SK-N-SH (cell line): ENCODE data around the gene SHROOM1. TPM values are rescaled to one million over a fixed set of nuclear protein-coding genes. Genes with fewer than 3 reads are reported as not detected.

ENCODE experiments used
- CTCF ChIA-PET: fragments of 300-600, 350-600 bp; formaldehyde crosslinking; extraction: SDS; loops from one replicate; lab custom pipeline; 2021; lab: Yijun Ruan, JAX
- POLR2A ChIA-PET: fragments of 350-600 bp; sonication (Branson Sonifier 250); formaldehyde crosslinking; extraction: SDS; loops from one replicate; lab custom pipeline; 2020; ENCODE audit warnings: antibody characterized with exemption, inconsistent platforms; lab: Yijun Ruan, JAX
- DNase-seq: peaks from one replicate; pipeline ENCODE4 v3.0.0; 2012
- H2AFZ ChIP-seq: fragments of 200-600 bp; sonication (generic); 2 replicates; pipeline ENCODE4 v1.8.1; 2016; ENCODE audit warnings: antibody characterized with exemption, mild to moderate bottlenecking, low read depth
- H3F3A ChIP-seq: fragments of 200-600 bp; sonication (generic); replicated peaks from 2 replicates; pipeline ENCODE3; 2016; ENCODE audit warnings: antibody characterized with exemption, mild to moderate bottlenecking; ENCODE audit not compliant: insufficient read depth
- H3K27ac ChIP-seq, 2 experiments: fragments of 200-500 bp in 1 of 2; fragments of 200-600 bp in 1 of 2; sonication (Bioruptor generic) in 1 of 2; sonication (generic), shearing (Covaris generic) in 1 of 2; 2 replicates each; pipeline versions ENCODE4 v1.5.1 to v1.6.1; 2014 to 2016; ENCODE audit warnings: low read depth in 2 of 2, inconsistent platforms in 1 of 2, low read length in 1 of 2, mild to moderate bottlenecking in 1 of 2, mixed read lengths in 1 of 2
- H3K27me3 ChIP-seq: fragments of 200-600 bp; sonication (generic), shearing (Covaris generic); 2 replicates; pipeline ENCODE4 v1.6.1; 2016; ENCODE audit warnings: mixed run types; ENCODE audit not compliant: insufficient read depth
- H3K36me3 ChIP-seq, 2 experiments: fragments of 200-500 bp in 1 of 2; fragments of 200-600 bp in 1 of 2; sonication (Bioruptor generic) in 1 of 2; sonication (generic) in 1 of 2; replicated peaks in 1 of 2; 2 replicates each; pipeline versions ENCODE3 to v1.5.1; 2014 to 2016; ENCODE audit warnings: low read length in 1 of 2, mild to moderate bottlenecking in 1 of 2; ENCODE audit not compliant: insufficient read depth in 2 of 2, control insufficient read depth in 1 of 2
- H3K4me1 ChIP-seq, 2 experiments: fragments of 200-500 bp in 1 of 2; fragments of 200-600 bp in 1 of 2; sonication (Bioruptor generic) in 1 of 2; sonication (generic), shearing (Covaris generic) in 1 of 2; 2 replicates each; pipeline versions ENCODE4 v1.5.1 to v1.6.1; 2014 to 2016; ENCODE audit warnings: low read depth in 1 of 2, low read length in 1 of 2, mixed run types in 1 of 2; ENCODE audit not compliant: insufficient read depth in 2 of 2, control insufficient read depth in 1 of 2
- H3K4me2 ChIP-seq: fragments of 200-600 bp; sonication (generic), shearing (Covaris generic); 2 replicates; pipeline ENCODE4 v1.6.1; 2017; ENCODE audit warnings: mixed run types
- H3K4me3 ChIP-seq, 2 experiments: fragments of 200-500 bp in 1 of 2; fragments of 200-600 bp in 1 of 2; sonication (Bioruptor generic) in 1 of 2; sonication (generic), shearing (Covaris generic) in 1 of 2; 2 replicates each; pipeline versions ENCODE4 v1.5.1 to v1.8.1; 2014 to 2016; ENCODE audit warnings: low read depth in 2 of 2, inconsistent platforms in 1 of 2, low read length in 1 of 2, mild to moderate bottlenecking in 1 of 2, mixed read lengths in 1 of 2, moderate library complexity in 1 of 2
- H3K79me2 ChIP-seq: fragments of 200-600 bp; sonication (generic); 2 replicates; pipeline ENCODE4 v1.8.1; 2017; ENCODE audit warnings: mild to moderate bottlenecking; ENCODE audit not compliant: insufficient read depth
- H3K9ac ChIP-seq: fragments of 200-600 bp; sonication (generic); 2 replicates; pipeline ENCODE4 v1.6.1; 2017; ENCODE audit warnings: mixed run types
- H3K9me2 ChIP-seq: fragments of 200-600 bp; sonication (generic); 2 replicates; pipeline ENCODE4 v1.6.1; 2017; ENCODE audit warnings: mixed run types
- H3K9me3 ChIP-seq: fragments of 200-600 bp; sonication (generic); 2 replicates; pipeline ENCODE4 v1.6.1; 2017; ENCODE audit warnings: mixed run types, mild to moderate bottlenecking, moderate library complexity
- H4K20me1 ChIP-seq: fragments of 200-600 bp; sonication (generic); 2 replicates; pipeline ENCODE4 v1.6.1; 2017; ENCODE audit warnings: mild to moderate bottlenecking, mixed run types; ENCODE audit not compliant: insufficient read depth
- CTCF ChIP-seq: fragments of 200-600 bp; sonication (generic); IDR thresholded peaks from 2 replicates; pipeline ENCODE4 v1.6.1; 2017; ENCODE audit warnings: antibody characterized with exemption, mild to moderate bottlenecking, moderate library complexity
- GABPA ChIP-seq: IDR thresholded peaks from 2 replicates; pipeline ENCODE4 v1.4.0; 2012; ENCODE audit warnings: low read depth, mild to moderate bottlenecking
- IRF3 ChIP-seq: fragments of 150-350 bp; IDR thresholded peaks from 2 replicates; pipeline ENCODE4 v1.6.1; 2016; ENCODE audit warnings: mild to moderate bottlenecking, low read depth, low read length
- JUND ChIP-seq: IDR thresholded peaks from 2 replicates; pipeline ENCODE4 v1.4.0; 2012
- MEF2A ChIP-seq: IDR thresholded peaks from 2 replicates; pipeline ENCODE4 v1.4.0; 2012; ENCODE audit warnings: low read depth, borderline replicate concordance
- MXI1 ChIP-seq: IDR thresholded peaks from 2 replicates; pipeline ENCODE4 v1.6.1; 2012; ENCODE audit warnings: mild to moderate bottlenecking, low read depth, low read length, improper control_type of control experiment
- NFIC ChIP-seq: IDR thresholded peaks from 2 replicates; pipeline ENCODE4 v1.4.0; 2012; ENCODE audit warnings: borderline replicate concordance
- NRF1 ChIP-seq: IDR thresholded peaks from 2 replicates; pipeline ENCODE4 v1.6.1; 2012; ENCODE audit warnings: low read depth, mild to moderate bottlenecking, low read length
- PBX3 ChIP-seq: IDR thresholded peaks from 2 replicates; pipeline ENCODE4; 2012
- RXRA ChIP-seq: IDR thresholded peaks from 2 replicates; pipeline ENCODE4 v1.4.0; 2012; ENCODE audit warnings: low read depth, mild to moderate bottlenecking, borderline replicate concordance
- TAF1 ChIP-seq: IDR thresholded peaks from 2 replicates; pipeline ENCODE4 v1.6.1; 2012; ENCODE audit warnings: low read depth, mild to moderate bottlenecking, low read length, moderate library complexity, borderline replicate concordance
- TCF12 ChIP-seq: IDR thresholded peaks from 2 replicates; pipeline ENCODE4 v1.4.0; 2012
- WGBS: methylation state at CpG from one replicate; pipeline ENCODE4 v1.1.6; 2017; ENCODE audit warnings: low lambda C conversion rate; 5-methylcytosine and 5-hydroxymethylcytosine counted together
- polyA plus RNA-seq, 3 experiments: library from polyadenylated mRNA; depleted of rRNA; stranded (reverse); fragments of >200 nt; gene quantifications; 2 replicates each; pipeline ENCODE4 v1.2.3, GENCODE V29; 2012

Gene SHROOM1
- polyA plus RNA-seq, 1 of the 3 experiments (the other 2 are of a cell fraction): 3.8 TPM

- Histone ChIP-seq H4K20me1 (no peaks in the 10 kb centered on the region), H3K27me3 (no peaks in the 10 kb centered on the region), H3K27ac (no peak overlapping the region), H3F3A (no peaks in the 10 kb centered on the region), H3K4me1 (peaks cover 0 to 5% of the 10 kb centered on the region in 2 experiments; a peak in 1 of 4 replicates), H2AFZ (no peak overlapping the region), H3K4me3 (no peak overlapping the region), H3K9ac (no peak overlapping the region), H3K79me2 (no peaks in the 10 kb centered on the region), H3K36me3 (no peaks in the 10 kb centered on the region), H3K9me3 (no peaks in the 10 kb centered on the region), H3K9me2 (no peaks in the 10 kb centered on the region), H3K4me2 (no peak overlapping the region)
- ChIA-PET CTCF (interaction anchor here (0.6 to 8.7 kb wide), 10 partner anchors 9 to 301 kb away, joined by 3 to 105 read pairs (median 14); partner anchors contain the start of genes CCNI2, GDF9, SOWAHA and UQCRQ), POLR2A (no interaction called here)
- no peak for TF ChIP-seq GABPA
- DNase-seq: no peak
- 100% methylated on average over 3 of the region's 4 CpGs for whole genome bisulfite sequencing
Measured at GRCh38 chr5:132827943-132828673, 2.3 kb downstream of the SHROOM1 start.

- no peak overlapping the region for H3K27ac ChIP-seq
- H3K4me2 ChIP-seq: no peak overlapping the region
- no peak for DNase-seq
- H3K79me2 ChIP-seq: no peaks in the 10 kb centered on the region
- H3K27me3 ChIP-seq: no peaks in the 10 kb centered on the region
- H2AFZ ChIP-seq: no peak overlapping the region
- no peaks in the 10 kb centered on the region for H3K9me2 ChIP-seq
- no peaks in the 10 kb centered on the region for H3K36me3 ChIP-seq
- POLR2A ChIA-PET: no interaction called here
- H3K9me3 ChIP-seq: no peaks in the 10 kb centered on the region
- peaks cover 0 to 8% of the 10 kb centered on the region in 2 experiments; a peak in 1 of 4 replicates for H3K4me1 ChIP-seq
- H3F3A ChIP-seq: no peaks in the 10 kb centered on the region
- no peak for TF ChIP-seq TCF12
- no peak overlapping the region for H3K4me3 ChIP-seq
- CTCF ChIA-PET: interaction anchor here (1.3 to 2.2 kb wide), 2 partner anchors 58 to 72 kb away, joined by 3 to 7 read pairs; no protein-coding TSS in a partner anchor
- no peak overlapping the region for H3K9ac ChIP-seq
- 77% methylated on average over 6 of the region's 6 CpGs for WGBS
- no peaks in the 10 kb centered on the region for H4K20me1 ChIP-seq
Measured at GRCh38 chr5:132826424-132827082, 3.9 kb downstream of the SHROOM1 start.

- Histone ChIP-seq H4K20me1 (no peaks in the 10 kb centered on the region), H3K27me3 (no peaks in the 10 kb centered on the region), H2AFZ (no peak overlapping the region), H3K4me2 (no peak overlapping the region), H3K36me3 (no peaks in the 10 kb centered on the region), H3K4me1 (peaks cover 0 to 8% of the 10 kb centered on the region in 2 experiments; a peak in 1 of 4 replicates), H3K9ac (no peak overlapping the region), H3K9me3 (no peaks in the 10 kb centered on the region), H3K4me3 (no peak overlapping the region), H3K79me2 (no peaks in the 10 kb centered on the region), H3K9me2 (no peaks in the 10 kb centered on the region), H3K27ac (no peak overlapping the region), H3F3A (no peaks in the 10 kb centered on the region)
- 98% methylated on average over 35 of the region's 43 CpGs for WGBS
- ChIA-PET POLR2A (no interaction called here), CTCF (interaction anchor here (1.3 to 2.2 kb wide), 2 partner anchors 58 to 71 kb away, joined by 3 to 7 read pairs; no protein-coding TSS in a partner anchor)
- no peak for DNase-seq
- TF ChIP-seq NFIC (no peak), TAF1 (no peak), CTCF (no peak), PBX3 (no peak), MEF2A (no peak), NRF1 (no peak), TCF12 (no peak), MXI1 (no peak), JUND (no peak), RXRA (no peak), IRF3 (no peak)
Measured at GRCh38 chr5:132825834-132826391, 4.5 kb downstream of the SHROOM1 start.
